SJSA1 (cell line): ENCODE results near the gene DCUN1D5. TPM values are rescaled to one million over a fixed set of nuclear protein-coding genes. Genes with fewer than 3 reads are reported as not detected.

Experiments
- total RNA-seq: library from RNA; depleted of rRNA; stranded (reverse); fragments of >200 nt; shearing (Covaris generic); gene quantifications from 2 replicates; pipeline ENCODE4 v1.2.3, GENCODE V29; 2014; rRNA removed

The DCUN1D5 gene
- total RNA-seq, 1 experiment from 2014 or later = 48.3 TPM

Other genes with a start within 250 kb of the DCUN1D5 start
- 0.32 and 0.60 TPM in 2 replicates for gene MMP3, start 248.6 kb downstream of the DCUN1D5 start, total RNA-seq
- 0.05 TPM in 1 of 2 replicates, not detected in the other for gene MMP12, start 217.2 kb downstream of the DCUN1D5 start, total RNA-seq
- gene MMP13, start 136.4 kb downstream of the DCUN1D5 start, total RNA-seq = not detected in 2 replicates
- gene DYNC2H1, start 17.3 kb upstream of the DCUN1D5 start, total RNA-seq = 1.5 and 2.2 TPM in 2 replicates